Measurements from ENCODE around the gene PUS7.

GRCh38 chr7:105461518-105461917 is 60.6 kb downstream of the PUS7 start:
- TF ChIP-seq CTCF (IDR thresholded peaks at IDR 0.05; ENCODE audit: low read length) (no peak), EZH2 (optimal IDR thresholded peaks at IDR 0.05; ENCODE audit: low read depth, low read length) (no peak), EZH2phosphoT487 (IDR thresholded peaks at IDR 0.05; ENCODE audit: low read length) (no peak)

Measured in MM.1S (cell line).